ENCODE results near the gene PLAC8. TPM values are rescaled to one million over a fixed set of nuclear protein-coding genes. Genes with fewer than 3 reads are reported as not detected.
"Not testable (repeated sequence)": the region's sequence is repeated elsewhere in the genome, so short reads cannot be mapped to it uniquely, and the experiment has no call there.

Gene PLAC8
- total RNA-seq, 1 donor from 2014 or later = 4.8 TPM

GRCh38 chr4:83112678-83113428, 1.7 kb downstream of the PLAC8 start:
- peak; percentile 18 for DNase-seq (ENCODE audit: low read depth)

- DNase-seq (ENCODE audit: low read depth) = no peak
These were observed 2.3 kb downstream of the PLAC8 start for GRCh38 chr4:83112231-83112630.

- DNase-seq (ENCODE audit: low read depth) = not testable (repeated sequence)
These were observed 2.8 kb downstream of the PLAC8 start for GRCh38 chr4:83111751-83112141.

- DNase-seq (ENCODE audit: low read depth) = no peak
These were observed 3.4 kb downstream of the PLAC8 start for GRCh38 chr4:83110970-83111750.

- DNase-seq (ENCODE audit: low read depth) = peak; percentile 69
These were observed 4.1 kb downstream of the PLAC8 start for GRCh38 chr4:83110223-83110945.

GRCh38 chr4:83109480-83110222, 4.9 kb downstream of the PLAC8 start:
- DNase-seq (ENCODE audit: low read depth) = peak; percentile 25

- DNase-seq (ENCODE audit: low read depth) = no peak
These were observed 6.2 kb downstream of the PLAC8 start for GRCh38 chr4:83108101-83108861.

- no peak for DNase-seq (ENCODE audit: low read depth)
These were observed 6.9 kb downstream of the PLAC8 start for GRCh38 chr4:83107631-83108030.

- DNase-seq (ENCODE audit: low read depth) = no peak
These were observed 9.5 kb downstream of the PLAC8 start for GRCh38 chr4:83104991-83105390.

- no peak for DNase-seq (ENCODE audit: low read depth)
These were observed 18.1 kb downstream of the PLAC8 start for GRCh38 chr4:83096397-83096796.

GRCh38 chr4:83093060-83093640, 21.4 kb downstream of the PLAC8 start:
- DNase-seq (ENCODE audit: low read depth) = peak; percentile 57

GRCh38 chr4:83089410-83090157, 24.9 kb downstream of the PLAC8 start:
- no peak for DNase-seq (ENCODE audit: low read depth)

- DNase-seq (ENCODE audit: low read depth) = peak; percentile 31
These were observed 29.6 kb downstream of the PLAC8 start for GRCh38 chr4:83084956-83085355.

GRCh38 chr4:83083925-83084475, 30.5 kb downstream of the PLAC8 start:
- no peak for DNase-seq (ENCODE audit: low read depth)

GRCh38 chr4:83082777-83083176, 31.8 kb downstream of the PLAC8 start:
- DNase-seq (ENCODE audit: low read depth) = peak; percentile 3

- no peak for DNase-seq (ENCODE audit: low read depth)
These were observed 34.0 kb downstream of the PLAC8 start for GRCh38 chr4:83080561-83080960.

- DNase-seq (ENCODE audit: low read depth) = peak; percentile 77
These were observed 39.0 kb downstream of the PLAC8 start for GRCh38 chr4:83075311-83076095.

- DNase-seq (ENCODE audit: low read depth) = not testable (repeated sequence)
These were observed 39.7 kb downstream of the PLAC8 start for GRCh38 chr4:83074783-83075182.

Measured in renal cortical epithelial cell (primary cell).